Activated CD8-positive, alpha-beta T cell treated with anti-CD3 and anti-CD28 coated beads for 36 hours (primary cell): ENCODE results near the gene DLL4. TPM values are rescaled to one million over a fixed set of nuclear protein-coding genes. Genes with fewer than 3 reads are reported as not detected.

Source experiments
- ATAC-seq: fragments of 200-7000 bp; cut with Tn5 transposase; one replicate; pipeline ENCODE4 v1.10.0; 2021; ENCODE audit warnings: mild to moderate bottlenecking, moderate library complexity
- CTCF ChIA-PET: fragments of 350-600 bp; sonication (Branson Sonifier 250); formaldehyde crosslinking; loops from one replicate; lab custom pipeline; 2021; ENCODE audit warnings: antibody characterized with exemption; lab: Charles Lee
- POLR2A ChIA-PET: fragments of 350-600 bp; sonication (Branson Sonifier 250); formaldehyde crosslinking; loops from one replicate; lab custom pipeline; 2021; ENCODE audit warnings: antibody characterized with exemption; lab: Charles Lee
- DNase-seq: peaks from one replicate; pipeline ENCODE4 v3.0.0-alpha.2; 2020
- H3K27ac Mint-ChIP-seq: one replicate; pipeline ENCODE4 v1.8.0; 2021; ENCODE audit warnings: mild to moderate bottlenecking, mixed read lengths
- H3K27me3 Mint-ChIP-seq: one replicate; pipeline ENCODE4 v1.8.0; 2021; ENCODE audit warnings: mixed read lengths
- H3K36me3 Mint-ChIP-seq: one replicate; pipeline ENCODE4 v1.8.0; 2021; ENCODE audit warnings: low read depth, mixed read lengths
- H3K4me1 Mint-ChIP-seq: one replicate; pipeline ENCODE4 v1.8.0; 2021; ENCODE audit warnings: low read depth, mixed read lengths
- H3K4me3 Mint-ChIP-seq: one replicate; pipeline ENCODE4 v1.8.0; 2021; ENCODE audit warnings: mild to moderate bottlenecking, moderate library complexity, mixed read lengths
- H3K9me3 Mint-ChIP-seq: one replicate; pipeline ENCODE4 v1.8.0; 2021; ENCODE audit warnings: mixed read lengths
- CTCF ChIP-seq: fragments of 200-600 bp; IDR thresholded peaks from one replicate; pipeline ENCODE4 v1.8.0; 2022; ENCODE audit warnings: antibody characterized with exemption, mild to moderate bottlenecking
- intact Hi-C: fragments of 100-400 bp; cut with micrococcal nuclease; formaldehyde crosslinking; loops from one replicate; pipeline ENCODE4 v1.10.0; 2022
- total RNA-seq, 2 experiments: library from RNA; stranded (reverse); gene quantifications; one replicate each; pipeline ENCODE4 v1.2.3, GENCODE V29; 2021

DLL4 gene
- total RNA-seq, 2 experiments from 2014 or later: not detected

GRCh38 chr15:40958146-40958545 lies 29.0 kb downstream of the DLL4 start:
- H3K27ac Mint-ChIP-seq: no peak overlapping the region
- no peak for ATAC-seq
- peaks cover 32% of the 10 kb centered on the region for H3K36me3 Mint-ChIP-seq
- H3K9me3 Mint-ChIP-seq: no peaks in the 10 kb centered on the region
- POLR2A ChIA-PET: interaction anchor here (1.0 to 1.2 kb wide), 3 partner anchors 16 to 51 kb away, joined by 3 read pairs; no protein-coding TSS in a partner anchor
- TF ChIP-seq CTCF: no peak
- no peaks in the 10 kb centered on the region for H3K27me3 Mint-ChIP-seq
- no peak for DNase-seq
- H3K4me1 Mint-ChIP-seq: peaks cover 22% of the 10 kb centered on the region
- H3K4me3 Mint-ChIP-seq: no peak overlapping the region
- CTCF ChIA-PET: interaction anchor here (0.8 to 3.2 kb wide), 5 partner anchors 9 to 55 kb away, joined by 3 to 8 read pairs (median 3); no protein-coding TSS in a partner anchor
- intact Hi-C loops: loop anchor here (10.0 kb wide), 1 partner anchor 53 kb away; no protein-coding TSS in a partner anchor

- Mint-ChIP-seq H3K4me1 (peaks cover 22% of the 10 kb centered on the region), H3K36me3 (peaks cover 28% of the 10 kb centered on the region), H3K4me3 (no peak overlapping the region), H3K27ac (no peak overlapping the region), H3K27me3 (no peaks in the 10 kb centered on the region), H3K9me3 (no peaks in the 10 kb centered on the region)
- no peak for DNase-seq
- no peak for ATAC-seq
- ChIA-PET POLR2A (interaction anchor here (1.0 to 1.2 kb wide), 3 partner anchors 16 to 51 kb away, joined by 3 read pairs; no protein-coding TSS in a partner anchor), CTCF (interaction anchor here (0.8 to 3.2 kb wide), 3 partner anchors 10 to 55 kb away, joined by 3 to 8 read pairs (median 3); no protein-coding TSS in a partner anchor)
- intact Hi-C loops: loop anchor here (10.0 kb wide), 1 partner anchor 54 kb away; no protein-coding TSS in a partner anchor
- TF ChIP-seq CTCF: no peak
These were observed 29.6 kb downstream of the DLL4 start for GRCh38 chr15:40958723-40959122.

GRCh38 chr15:40959331-40960141 lies 30.4 kb downstream of the DLL4 start:
- Mint-ChIP-seq H3K9me3 (no peaks in the 10 kb centered on the region), H3K27ac (no peak overlapping the region), H3K27me3 (no peaks in the 10 kb centered on the region), H3K4me1 (peaks cover 14% of the 10 kb centered on the region), H3K4me3 (no peak overlapping the region), H3K36me3 (peaks cover 20% of the 10 kb centered on the region)
- no peak for DNase-seq
- intact Hi-C loops: loop anchor here (10.0 kb wide), 1 partner anchor 55 kb away; no protein-coding TSS in a partner anchor
- POLR2A ChIA-PET: interaction anchor here (1.2 kb wide), 1 partner anchor 17 kb away, joined by 3 read pairs; no protein-coding TSS in a partner anchor
- no peak for TF ChIP-seq CTCF
- CTCF ChIA-PET: interaction anchor here (0.7 to 3.2 kb wide), 4 partner anchors 11 to 56 kb away, joined by 3 to 8 read pairs (median 4); no protein-coding TSS in a partner anchor
- no peak for ATAC-seq

GRCh38 chr15:40960151-40960885 lies 31.2 kb downstream of the DLL4 start:
- ATAC-seq: no peak
- Mint-ChIP-seq H3K36me3 (peaks cover 14% of the 10 kb centered on the region), H3K27ac (no peak overlapping the region), H3K4me3 (no peak overlapping the region), H3K9me3 (no peaks in the 10 kb centered on the region), H3K27me3 (no peaks in the 10 kb centered on the region), H3K4me1 (peaks cover 10% of the 10 kb centered on the region)
- ChIA-PET POLR2A (interaction anchor here (0.7 kb wide), 1 partner anchor 86 kb away, joined by 3 read pairs; no protein-coding TSS in a partner anchor), CTCF (interaction anchor here (0.7 to 3.2 kb wide), 3 partner anchors 37 to 57 kb away, joined by 3 to 8 read pairs (median 3); no protein-coding TSS in a partner anchor)
- no peak for DNase-seq
- no peak for TF ChIP-seq CTCF
- intact Hi-C loops: no loop called here
